ENCODE results near the gene RAD51D.
A peak's percentile ranks its signal among the peaks of the same experiment; 100 is the strongest.
"Not testable (repeated sequence)": the region's sequence is repeated elsewhere in the genome, so short reads cannot be mapped to it uniquely, and the experiment has no call there.

RAD51D gene

DNA sequence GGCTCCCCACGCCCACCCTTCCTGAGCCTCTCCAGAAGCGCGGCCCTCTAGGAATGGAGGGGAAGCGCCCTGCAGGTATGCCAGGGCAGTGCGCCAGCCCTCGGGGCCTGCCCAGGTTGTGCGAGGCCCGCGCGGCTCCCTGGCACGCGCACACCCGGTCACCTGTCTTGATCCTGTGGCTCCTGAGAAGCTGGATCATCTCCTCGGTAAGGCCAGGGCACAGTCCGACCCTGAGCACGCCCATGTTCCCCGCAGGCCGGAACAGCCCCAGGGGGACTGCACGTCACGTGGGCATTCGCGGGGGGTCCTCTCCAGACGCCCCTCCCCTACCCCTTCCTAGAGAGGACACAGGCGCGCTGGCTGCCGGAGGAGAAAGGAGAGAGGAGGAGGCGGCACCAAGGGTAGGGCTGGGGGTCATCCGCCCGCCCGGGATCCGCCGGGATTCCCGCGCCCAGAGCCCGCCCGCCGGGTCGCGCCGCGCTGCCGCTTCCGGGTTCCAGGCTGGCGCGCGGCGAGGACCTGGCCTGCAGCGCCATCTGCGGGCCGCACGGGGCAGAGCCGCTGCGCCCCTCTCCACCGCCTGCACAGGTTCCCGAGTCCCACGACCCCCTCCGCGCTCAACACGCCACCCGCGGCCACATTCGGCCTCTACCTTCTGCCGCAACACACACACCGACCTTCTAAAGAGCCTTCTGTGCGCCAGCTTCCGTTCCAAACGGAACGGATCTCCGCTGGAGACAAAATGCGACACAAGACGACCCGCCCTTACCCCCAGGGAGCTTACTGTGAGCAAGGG lies at the start of gene RAD51D:
Gene RAD51D, minus strand, starts transcription at position 491 of the 796 bp plus-strand sequence. Its CDS starts 247 bp downstream, at position 244.
- DNase-seq: peak; percentile 73

DNA sequence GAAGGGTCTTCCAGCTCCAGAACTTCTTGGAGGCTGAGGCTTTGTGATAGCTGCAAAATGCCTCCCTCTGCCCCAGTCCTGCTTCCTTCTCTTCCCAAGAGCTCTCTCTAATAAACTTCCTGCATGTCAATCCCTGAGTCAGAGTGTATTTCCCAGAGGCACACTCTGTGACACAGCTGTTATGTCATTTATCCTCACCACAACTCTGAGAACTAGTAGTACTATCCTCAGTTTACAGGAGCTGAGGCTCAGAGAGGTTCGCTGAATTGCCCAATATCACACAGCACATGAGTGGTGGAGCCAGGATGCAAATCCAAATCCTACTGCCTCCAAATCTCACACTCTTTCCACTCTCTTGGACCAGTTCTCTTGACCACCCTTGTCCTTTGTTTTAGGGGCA lies 48.0 kb upstream of the RAD51D start:
- DNase-seq: peak; percentile 30

DNA sequence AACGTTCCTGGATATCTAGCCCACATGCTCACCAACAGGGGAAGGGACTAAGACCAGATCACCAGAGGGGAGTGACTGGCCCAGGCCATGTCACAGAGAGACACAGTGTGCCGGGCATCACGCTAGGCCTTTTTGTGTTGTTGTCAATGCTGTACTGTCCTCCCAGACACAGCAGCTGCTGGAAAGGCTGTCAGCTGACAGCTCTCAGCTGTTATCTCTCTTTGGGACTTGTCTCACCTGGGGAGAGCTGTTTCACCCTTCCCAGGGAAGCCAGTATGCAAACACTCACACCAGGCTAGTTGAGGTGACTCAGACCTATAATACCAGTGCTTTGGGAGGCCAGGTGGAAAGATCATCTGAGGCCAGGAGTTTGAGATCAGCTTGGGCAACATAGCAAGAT lies 47.4 kb upstream of the RAD51D start:
- DNase-seq: no peak

DNA sequence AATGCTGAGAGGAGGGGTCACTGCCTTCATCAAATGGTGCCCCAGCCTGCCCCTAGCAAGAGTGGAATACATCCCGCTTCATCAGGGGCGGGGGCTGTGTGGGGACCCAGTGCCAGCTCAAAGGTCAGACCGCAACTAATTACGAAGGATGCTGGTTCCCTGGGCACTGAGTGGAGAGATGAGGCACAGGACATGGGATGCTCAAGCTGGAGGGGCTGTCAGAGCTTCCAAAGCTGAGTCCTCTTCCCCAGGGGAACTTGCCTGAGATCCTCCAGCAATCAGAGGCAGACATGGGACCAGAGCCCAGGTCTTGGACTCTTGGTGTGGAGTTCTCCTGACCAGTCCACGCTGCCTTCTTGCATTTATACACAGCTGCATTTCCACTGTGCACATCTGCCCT lies 46.9 kb upstream of the RAD51D start:
- DNase-seq: no peak

DNA sequence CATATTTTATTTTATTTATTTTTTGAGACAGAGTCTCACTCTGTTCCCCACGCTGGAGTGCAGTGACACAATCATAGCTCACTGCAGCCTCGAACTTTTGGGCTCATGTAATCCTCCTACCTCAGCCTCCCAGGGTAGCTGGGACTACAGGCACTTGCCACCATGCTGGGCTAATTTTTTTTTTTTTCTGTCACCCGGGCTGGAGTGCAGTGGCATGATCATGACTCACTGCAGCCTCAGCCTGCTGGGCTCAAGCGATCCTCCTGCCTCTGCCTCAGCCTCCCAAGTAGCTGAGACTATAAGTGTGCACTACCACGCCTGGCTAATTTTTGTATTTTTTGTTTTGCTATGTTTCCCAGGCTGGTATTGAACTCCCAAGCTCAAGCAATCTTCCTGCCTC lies 45.1 kb upstream of the RAD51D start:
- no peak for DNase-seq

DNA sequence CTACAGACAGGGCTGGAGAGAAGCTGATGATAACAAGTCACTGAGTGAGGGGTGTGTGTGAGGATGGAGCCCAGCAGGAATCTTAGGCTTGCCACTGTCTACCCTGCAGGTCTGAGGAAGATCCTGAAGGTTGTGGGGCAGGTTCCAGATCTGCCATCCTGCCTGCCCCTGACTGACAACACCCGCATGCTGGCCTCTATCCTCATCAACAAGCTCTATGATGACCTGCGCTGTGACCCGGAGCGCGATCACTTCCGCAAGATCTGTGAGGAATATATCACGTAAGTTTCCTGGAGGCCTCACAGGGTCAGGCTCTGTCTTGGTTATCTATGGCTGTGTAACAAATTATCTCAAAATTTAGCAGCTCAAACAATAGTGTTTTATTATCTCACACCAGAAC lies 44.2 kb upstream of the RAD51D start:
- no peak for DNase-seq

DNA sequence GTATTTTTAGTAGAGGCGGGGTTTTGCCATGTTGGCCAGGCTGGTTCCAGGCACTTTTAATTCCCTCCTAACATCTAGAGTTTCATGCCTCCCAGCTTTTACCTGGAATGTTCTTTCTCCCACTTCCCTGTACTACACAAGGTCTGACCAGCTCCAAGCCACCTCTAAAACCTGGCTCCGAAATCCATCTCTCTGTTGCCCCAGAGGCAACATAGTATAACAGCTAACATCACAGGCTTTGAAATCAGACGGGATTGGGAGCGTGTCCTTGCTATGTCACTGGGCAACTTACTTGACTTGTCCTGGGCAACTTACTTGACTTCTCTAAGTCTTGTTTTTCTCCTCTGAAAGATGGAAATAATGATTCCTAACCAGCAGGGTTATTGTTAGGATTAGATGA lies 43.1 kb upstream of the RAD51D start:
- no peak for DNase-seq

DNA sequence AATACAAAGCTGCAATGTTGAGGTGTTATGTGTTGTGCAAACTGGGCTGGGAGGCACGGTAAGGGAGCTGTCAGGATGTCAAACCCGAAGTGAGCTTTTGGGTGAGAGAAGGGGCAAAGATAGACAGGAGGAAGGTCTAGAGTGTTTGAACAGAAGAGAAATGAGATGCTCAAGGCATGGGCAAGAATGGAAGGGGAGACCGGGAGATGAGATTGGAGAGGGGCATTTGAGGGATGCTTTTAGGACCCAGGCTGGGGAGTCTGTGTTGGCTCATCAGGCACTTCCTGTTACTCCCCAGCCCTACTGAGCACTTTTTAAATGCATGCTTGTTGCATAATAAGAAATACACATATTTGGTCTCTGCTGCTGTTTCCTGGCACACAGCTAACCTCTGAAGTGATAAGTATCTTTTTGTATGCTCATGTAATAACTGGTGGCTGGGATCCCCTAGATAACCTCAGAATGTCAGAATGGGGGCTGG lies 41.7 kb upstream of the RAD51D start:
- DNase-seq: no peak

DNA sequence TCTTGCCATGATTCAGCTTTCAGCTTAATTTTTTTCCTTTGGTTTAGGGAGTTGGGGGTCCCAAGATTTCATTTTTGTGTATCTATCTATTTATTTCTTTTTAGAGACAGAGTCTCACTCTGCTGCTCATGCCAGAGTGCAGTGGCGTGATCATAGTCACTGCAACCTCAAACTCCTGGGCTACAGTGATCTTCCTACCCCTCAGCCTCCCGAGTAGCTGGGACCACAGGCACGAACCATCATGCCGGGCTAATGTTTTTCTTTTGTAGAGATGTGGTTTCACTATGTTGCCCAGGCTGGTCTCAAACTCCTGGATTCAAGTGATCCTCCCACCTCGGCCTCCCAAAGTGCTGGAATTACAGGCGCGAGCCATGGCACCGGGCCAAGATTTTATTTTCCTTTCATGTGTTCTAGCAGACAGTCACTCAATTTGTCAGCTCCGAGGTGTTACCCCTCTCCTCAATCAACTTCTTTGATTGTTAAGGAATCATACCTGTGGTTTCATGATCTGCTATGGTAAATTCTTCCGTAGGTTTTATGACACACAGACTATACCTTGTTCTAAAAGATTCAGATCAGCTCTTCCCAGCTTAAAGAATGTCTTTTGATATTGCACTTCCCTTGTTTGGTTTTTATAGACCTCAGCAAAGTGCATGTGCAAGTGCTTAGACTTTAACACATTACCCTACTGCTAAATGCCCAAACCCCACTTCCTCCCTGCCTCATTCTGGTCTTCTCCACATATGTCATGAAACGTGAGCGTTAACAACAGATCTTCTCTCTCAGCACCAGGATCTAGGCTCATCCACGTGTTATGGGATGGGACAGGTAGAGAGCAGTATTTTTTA lies 40.9 kb upstream of the RAD51D start:
- no peak for DNase-seq

DNA sequence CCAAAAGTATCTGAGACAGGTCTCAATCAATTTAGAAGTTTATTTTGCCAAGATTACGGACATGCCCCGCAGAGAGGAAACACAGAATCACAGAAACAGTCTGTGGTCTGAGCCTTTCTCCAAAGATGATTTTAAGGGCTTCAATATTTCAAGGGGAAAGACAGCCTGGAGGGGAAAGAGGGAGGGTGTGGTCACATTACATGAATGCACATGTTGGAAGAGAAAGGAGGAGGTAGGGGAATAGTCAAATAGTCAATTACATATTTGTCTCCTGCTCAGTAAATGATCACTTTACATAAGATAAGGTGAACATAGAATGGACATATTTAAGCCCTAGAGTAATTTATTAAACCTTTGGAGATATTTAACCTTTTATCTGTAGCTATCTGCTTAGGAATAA lies 40.3 kb upstream of the RAD51D start:
- DNase-seq: no peak

DNA sequence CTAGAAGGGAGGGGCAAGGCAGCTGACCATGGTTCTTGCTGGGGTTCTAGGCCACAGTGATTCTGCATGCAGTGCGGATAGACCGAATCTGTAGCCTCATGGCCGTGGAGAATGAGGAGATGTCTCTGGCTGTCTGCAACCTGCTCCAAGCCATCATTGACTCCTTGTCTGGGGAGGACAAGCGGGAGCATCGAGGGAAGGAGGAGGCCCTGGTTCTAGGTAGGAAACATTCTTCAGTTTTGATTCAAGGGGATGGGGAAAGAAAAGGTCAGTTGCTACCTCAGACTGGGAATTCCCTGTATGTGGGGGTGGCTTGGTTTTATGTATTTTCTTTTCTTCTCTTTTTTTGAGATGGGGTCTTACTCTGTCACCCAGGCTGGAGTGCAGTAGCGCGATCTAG lies 35.6 kb upstream of the RAD51D start:
- DNase-seq: no peak

DNA sequence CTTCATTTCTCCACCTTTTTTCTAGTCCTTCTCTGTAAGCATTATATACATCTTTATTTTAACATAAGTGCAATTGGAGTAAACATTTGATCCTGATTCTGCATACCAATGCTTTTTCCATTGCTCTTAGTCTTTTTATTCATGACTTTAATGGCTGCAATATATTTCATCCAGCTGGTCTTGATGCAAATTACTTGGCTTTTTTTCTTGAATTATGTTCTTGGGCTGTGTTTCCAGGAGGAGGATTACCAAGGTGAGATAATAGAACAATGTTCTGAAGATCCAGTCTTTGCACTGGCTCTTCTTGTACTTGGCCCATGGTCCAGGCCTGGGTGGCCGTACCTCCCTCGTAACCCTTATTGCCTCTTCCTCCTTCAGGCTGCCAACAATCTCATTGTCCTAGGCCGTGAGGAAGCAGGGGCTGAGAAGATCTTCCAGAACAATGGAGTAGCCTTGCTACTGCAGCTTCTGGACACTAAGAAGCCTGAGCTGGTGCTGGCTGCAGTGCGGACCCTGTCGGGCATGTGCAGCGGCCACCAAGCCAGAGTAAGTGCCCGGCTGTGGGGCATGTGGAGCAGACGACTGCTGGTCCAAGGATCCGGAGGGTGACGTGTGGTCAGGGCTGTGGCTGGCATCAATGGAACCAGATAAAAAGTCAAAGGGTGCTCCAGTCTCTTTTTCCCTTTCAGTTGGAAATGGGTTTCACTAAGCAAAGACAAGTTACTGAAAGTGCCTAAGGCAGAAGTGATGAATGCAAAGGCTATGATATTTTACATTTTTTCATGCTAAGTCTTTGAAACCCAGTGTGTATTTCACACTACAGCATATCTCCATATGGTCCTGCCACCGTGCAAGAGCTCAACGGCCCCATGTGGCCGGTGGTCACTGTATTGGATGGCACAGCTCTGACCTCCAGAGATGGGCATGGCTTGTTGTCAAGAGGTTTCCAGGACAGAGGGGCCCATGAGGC lies 34.8 kb upstream of the RAD51D start:
- DNase-seq: no peak

DNA sequence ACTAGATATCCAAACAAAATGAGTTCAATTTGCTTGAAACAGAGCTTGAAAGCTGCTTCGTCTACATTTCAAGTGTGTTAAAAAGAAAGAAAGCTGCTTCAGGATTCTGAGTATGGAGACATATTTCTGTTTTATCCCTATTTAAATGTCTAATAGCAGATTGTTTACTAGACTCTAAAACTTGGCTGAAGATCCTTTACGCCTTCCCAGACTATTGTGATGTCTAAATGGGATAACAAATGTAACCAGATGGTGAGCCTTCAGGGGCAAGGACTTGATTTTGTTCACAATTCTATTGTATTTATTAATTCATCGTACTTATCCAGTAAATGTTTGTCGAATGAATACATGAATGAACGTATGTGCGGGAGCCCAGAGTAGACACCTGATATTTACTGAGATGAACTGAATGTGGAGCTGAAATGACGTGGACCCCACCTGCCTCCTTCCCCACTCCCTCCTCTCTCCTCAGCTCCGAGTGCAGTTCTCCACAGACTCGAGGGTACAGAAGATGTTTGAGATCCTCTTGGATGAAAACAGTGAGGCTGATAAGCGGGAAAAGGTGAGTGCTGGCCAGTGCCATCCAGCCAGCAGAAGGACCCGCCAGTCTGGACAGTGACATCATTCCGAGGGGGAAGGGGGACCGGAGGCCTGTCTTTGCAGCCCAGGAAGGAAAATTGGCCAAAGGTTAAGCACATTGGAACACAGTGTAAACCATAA lies 32.9 kb upstream of the RAD51D start:
- DNase-seq: no peak

DNA sequence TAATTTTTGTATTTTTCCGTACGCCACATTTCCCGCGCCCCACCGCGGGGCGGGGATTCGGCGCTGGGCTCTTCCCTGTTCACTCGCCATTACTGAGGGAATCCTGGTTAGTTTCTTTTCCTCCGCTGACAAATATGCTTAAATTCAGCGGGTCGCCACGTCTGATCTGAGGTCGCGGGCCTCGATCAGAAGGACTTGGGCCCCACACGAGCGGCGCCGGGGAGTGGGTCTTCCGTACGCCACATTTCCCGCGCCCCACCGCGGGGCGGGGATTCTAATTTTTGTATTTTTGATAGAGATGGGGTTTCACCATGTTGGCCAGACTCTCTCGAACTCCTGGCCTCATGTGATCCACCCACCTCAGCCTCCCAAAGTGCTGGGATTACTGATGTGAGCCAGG lies 31.4 kb upstream of the RAD51D start:
- not testable (repeated sequence) for DNase-seq

DNA sequence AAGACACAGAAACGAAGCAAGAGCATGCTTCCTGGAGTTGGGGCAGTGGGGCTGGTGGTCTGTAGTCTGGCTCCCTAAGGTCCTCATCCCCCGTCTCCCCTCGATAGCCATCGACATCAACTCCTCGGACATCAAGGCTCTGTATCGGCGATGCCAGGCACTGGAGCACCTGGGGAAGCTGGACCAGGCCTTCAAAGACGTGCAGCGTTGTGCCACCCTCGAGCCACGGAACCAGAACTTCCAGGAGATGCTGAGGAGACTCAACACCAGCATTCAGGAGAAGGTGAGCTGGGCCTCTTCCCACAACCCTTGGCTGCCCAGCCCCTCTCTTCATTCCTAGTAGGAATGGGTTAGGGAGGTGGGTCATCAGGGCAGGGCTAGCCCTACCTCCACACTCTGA lies 30.3 kb upstream of the RAD51D start:
- no peak for DNase-seq

DNA sequence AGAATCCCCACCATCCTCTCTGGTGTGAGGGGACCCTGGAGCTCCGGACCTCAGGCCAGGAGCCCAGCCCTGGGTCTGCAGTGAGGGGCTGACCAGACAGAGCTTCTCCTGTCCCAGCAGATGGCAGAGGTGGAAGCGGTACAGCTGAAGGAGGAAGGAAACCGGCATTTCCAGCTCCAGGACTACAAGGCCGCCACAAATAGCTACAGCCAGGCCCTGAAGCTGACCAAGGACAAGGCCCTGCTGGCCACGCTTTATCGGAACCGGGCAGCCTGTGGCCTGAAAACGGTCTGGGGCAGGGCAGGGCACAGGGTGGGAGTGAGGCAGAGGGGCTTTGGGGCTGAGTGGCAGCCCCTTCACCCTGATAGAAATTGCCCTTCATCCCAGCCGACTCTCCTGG lies 28.5 kb upstream of the RAD51D start:
- DNase-seq: no peak

DNA sequence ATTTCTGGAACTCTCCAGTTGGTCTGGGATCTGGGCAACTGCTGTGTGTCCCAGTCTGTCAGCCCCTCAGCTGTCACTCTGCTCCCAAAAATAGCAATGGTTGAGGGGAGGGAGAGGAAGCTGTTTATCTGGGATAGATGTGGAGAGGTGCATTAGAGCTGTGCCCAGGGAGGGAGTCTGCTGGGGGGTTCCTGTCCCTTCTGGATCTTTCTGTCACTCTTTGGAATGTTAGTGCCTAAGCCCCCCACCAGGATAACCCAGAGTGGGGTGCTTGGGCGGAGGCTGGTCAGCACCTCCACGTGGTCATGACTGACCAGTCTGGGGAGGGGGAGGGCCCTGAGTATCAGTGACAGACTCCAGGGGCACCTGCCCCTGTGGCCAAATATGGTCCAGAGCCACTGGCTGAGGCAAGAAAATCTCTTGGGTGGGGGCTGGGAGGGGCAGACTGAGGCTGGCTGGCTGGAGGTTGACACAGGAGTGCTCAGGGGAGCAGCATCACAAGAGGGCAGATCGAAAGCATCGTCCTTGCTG lies 27.8 kb upstream of the RAD51D start, which contains the start of gene UNC45B:
Gene UNC45B, plus strand, starts transcription at position 443 of the 531 bp plus-strand sequence. CDS start 447 bp downstream, outside the sequence.
- no peak for DNase-seq

DNA sequence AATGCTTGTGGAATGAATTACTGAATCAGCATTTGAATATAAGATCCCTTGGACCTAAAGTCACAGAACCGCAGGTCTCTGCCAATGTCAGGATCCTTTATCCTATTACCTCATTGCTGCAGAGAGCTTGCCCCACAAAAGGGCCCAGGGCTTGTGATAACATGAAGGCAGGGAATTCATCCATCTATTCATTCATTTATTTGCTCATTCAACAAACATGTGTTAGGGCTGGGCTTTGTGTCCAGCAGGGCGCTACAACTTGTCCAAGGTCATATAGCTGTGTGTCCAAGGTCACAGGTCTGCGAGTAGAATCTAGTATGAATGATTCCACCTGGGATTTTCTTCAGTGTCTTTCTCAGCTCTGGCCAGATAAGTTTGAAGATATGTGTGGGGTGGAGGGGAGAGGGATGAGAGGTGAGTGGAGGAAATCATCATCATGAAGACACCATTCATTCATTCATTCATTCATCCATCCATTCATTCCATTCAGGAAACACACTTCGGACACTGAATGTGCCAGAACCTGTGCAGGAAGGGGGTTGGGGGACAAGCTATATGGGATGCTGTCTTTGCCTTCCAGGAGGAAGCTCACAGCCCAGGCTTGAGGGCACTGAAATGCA lies 26.7 kb upstream of the RAD51D start:
- no peak for DNase-seq

DNA sequence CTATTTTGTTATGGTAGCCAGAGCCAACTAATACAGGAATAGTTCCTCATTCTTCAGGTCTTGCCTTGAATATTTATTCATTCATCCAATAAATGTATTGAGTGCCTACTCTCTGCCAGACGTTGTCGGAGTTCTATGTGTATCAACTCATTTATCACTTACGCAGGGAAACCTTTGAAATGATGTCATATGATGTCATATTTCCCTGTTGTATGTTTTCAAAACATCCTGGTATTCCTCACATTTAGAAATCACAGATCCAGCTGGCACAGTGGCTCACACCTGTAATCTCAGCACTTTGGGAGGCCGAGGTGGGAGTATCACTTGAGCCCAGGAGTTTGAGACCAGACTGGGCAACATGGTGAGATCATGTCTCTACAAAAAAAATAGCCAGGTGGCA lies 25.2 kb upstream of the RAD51D start:
- DNase-seq: no peak

DNA sequence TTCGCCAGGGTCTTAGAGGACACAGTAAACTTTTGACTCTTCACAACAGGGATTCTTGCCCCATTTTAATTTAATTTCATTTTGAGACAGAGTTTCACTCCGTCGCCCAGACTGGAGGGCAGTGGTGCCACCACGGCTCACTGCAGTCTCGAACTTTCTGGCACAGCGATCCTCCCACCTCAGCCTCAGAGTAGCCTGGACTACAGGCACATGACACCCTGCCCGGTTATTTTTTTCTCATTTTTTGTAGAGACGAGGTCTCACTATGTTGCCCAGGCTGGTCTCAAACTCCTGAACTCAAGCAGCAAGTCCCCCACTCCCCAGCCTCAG lies 22.8 kb upstream of the RAD51D start:
- no peak for DNase-seq

DNA sequence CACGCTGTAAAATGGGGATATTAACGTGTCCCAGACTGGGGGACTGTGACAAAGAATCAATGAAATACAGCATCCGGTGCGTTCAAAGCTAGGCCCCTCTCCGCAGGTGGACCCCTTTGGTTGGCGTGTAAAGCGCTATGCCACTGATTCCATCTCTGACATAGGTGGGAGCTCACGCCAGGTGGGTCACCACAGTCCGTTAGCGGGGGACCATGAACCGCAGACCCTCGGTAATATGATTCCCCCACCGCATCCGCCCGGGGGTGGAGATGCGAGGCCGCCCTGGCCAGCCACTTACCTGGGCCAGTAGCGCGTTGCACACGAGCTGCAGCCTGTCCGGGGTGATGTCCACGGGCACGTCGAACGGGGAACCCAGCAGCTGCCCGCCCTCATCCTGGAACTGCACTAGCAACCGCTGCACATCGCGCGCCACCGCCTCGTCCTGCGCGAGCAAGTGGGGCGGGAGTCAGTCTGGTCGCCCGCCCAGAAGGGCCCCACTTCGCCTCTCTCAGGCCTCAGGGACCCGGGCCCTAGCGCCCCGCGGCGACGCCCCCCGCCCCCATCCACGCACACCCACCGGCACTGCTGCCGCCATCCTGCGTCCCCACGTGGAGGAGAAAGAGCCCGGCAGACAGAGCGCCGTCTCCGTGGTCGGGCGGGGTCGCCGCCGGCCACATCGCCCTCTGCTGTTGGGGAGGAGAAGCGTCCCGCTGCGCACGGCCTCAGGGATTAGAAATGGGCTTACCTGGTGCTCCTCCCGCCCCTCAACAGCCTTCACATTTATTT lies 22.2 kb upstream of the RAD51D start, which contains the start of gene NLE1:
Gene NLE1, minus strand, starts transcription at position 623 of the 786 bp plus-strand sequence. Its CDS starts 28 bp downstream, at position 595.
- DNase-seq: peak; percentile 83

Measured in fibroblast of skin of right biceps (primary cell).